ENCODE data around the gene ADRB2. TPM values are rescaled to one million over a fixed set of nuclear protein-coding genes. Genes with fewer than 3 reads are reported as not detected.

Gene ADRB2
- total RNA-seq, 4 donors from 2014 or later, result 2.8 to 11.8 (median 4.5) TPM

- Histone ChIP-seq H3K36me3 (no peaks in the 10 kb centered on the region), H3K4me3 (no peak overlapping the region), H3K27me3 (no peaks in the 10 kb centered on the region), H3K27ac (no peak overlapping the region), H3K4me1 (no peaks in the 10 kb centered on the region), H3K9me3 (no peaks in the 10 kb centered on the region)
- TF ChIP-seq CTCF (IDR thresholded peaks at IDR 0.05), result no peak
- no peak for TF ChIP-seq POLR2AphosphoS5 (IDR thresholded peaks at IDR 0.05)
- no peak for TF ChIP-seq POLR2A (IDR thresholded peaks at IDR 0.05)
- no peak for TF ChIP-seq EP300 (IDR thresholded peaks at IDR 0.05)
- no peak for ATAC-seq
- WGBS, 2 donors (ENCODE audit: low coverage in 1 of 2), result 100% methylated on average over 1 of the region's 2 CpGs; no CpG with 5 or more reads in 1 of the 2 donors
These were observed 31.1 kb downstream of the ADRB2 start for GRCh38 chr5:148857474-148857873.

- no peaks in the 10 kb centered on the region for H3K36me3 ChIP-seq
These were observed 31.7 kb downstream of the ADRB2 start for GRCh38 chr5:148858106-148858505.

GRCh38 chr5:148858547-148858946, 32.1 kb downstream of the ADRB2 start:
- TF ChIP-seq POLR2AphosphoS5 (IDR thresholded peaks at IDR 0.05), result no peak
- TF ChIP-seq CTCF (IDR thresholded peaks at IDR 0.05), result no peak
- TF ChIP-seq POLR2A (IDR thresholded peaks at IDR 0.05), result no peak
- TF ChIP-seq EP300 (IDR thresholded peaks at IDR 0.05), result no peak
- Histone ChIP-seq H3K27ac (peak overlapping the region in 1 of 4 donors; percentile 11), H3K36me3 (no peaks in the 10 kb centered on the region), H3K9me3 (no peaks in the 10 kb centered on the region), H3K27me3 (no peaks in the 10 kb centered on the region), H3K4me3 (no peak overlapping the region), H3K4me1 (peaks cover 0 to 1% (median 0%) of the 10 kb centered on the region in 3 donors)
- WGBS, 2 donors (ENCODE audit: low coverage in 1 of 2), result 72 to 81% methylated on average over 5 of the region's 6 CpGs
- no peak for ATAC-seq

More at GRCh38 chr5:148858106-148858505, 31.7 kb downstream of the ADRB2 start:
- Histone ChIP-seq H3K4me3 (no peak overlapping the region), H3K27me3 (no peaks in the 10 kb centered on the region), H3K27ac (no peak overlapping the region), H3K4me1 (no peaks in the 10 kb centered on the region), H3K9me3 (no peaks in the 10 kb centered on the region)
- TF ChIP-seq EP300 (IDR thresholded peaks at IDR 0.05) (no peak), CTCF (IDR thresholded peaks at IDR 0.05) (no peak), POLR2AphosphoS5 (IDR thresholded peaks at IDR 0.05) (no peak), POLR2A (IDR thresholded peaks at IDR 0.05) (no peak)
- 81 to 82% methylated on average over 2 of the region's 2 CpGs for WGBS, 2 donors (ENCODE audit: low coverage in 1 of 2)
- ATAC-seq, result no peak

- H3K4me3 ChIP-seq, result no peak overlapping the region
- TF ChIP-seq EP300 (IDR thresholded peaks at IDR 0.05) (no peak), POLR2AphosphoS5 (IDR thresholded peaks at IDR 0.05) (no peak), POLR2A (IDR thresholded peaks at IDR 0.05) (no peak), CTCF (IDR thresholded peaks at IDR 0.05) (no peak)
- no peak for ATAC-seq
- no peaks in the 10 kb centered on the region for H3K36me3 ChIP-seq
- H3K9me3 ChIP-seq, result no peaks in the 10 kb centered on the region
- WGBS, 2 donors (ENCODE audit: low coverage in 1 of 2), result 86 to 94% methylated on average over 2 of the region's 2 CpGs
- no peak overlapping the region for H3K27ac ChIP-seq
- H3K27me3 ChIP-seq, result no peaks in the 10 kb centered on the region
- H3K4me1 ChIP-seq, result peaks cover 4 to 11% (median 6%) of the 10 kb centered on the region in 3 donors
These were observed 33.3 kb downstream of the ADRB2 start for GRCh38 chr5:148859703-148860102.

GRCh38 chr5:148860599-148860998, 34.2 kb downstream of the ADRB2 start:
- H3K4me3 ChIP-seq, result no peak overlapping the region
- 43 to 64% methylated on average over 4 to 5 of the region's 5 CpGs for WGBS, 2 donors (ENCODE audit: low coverage in 1 of 2)
- no peaks in the 10 kb centered on the region for H3K36me3 ChIP-seq
- no peak for TF ChIP-seq CTCF (IDR thresholded peaks at IDR 0.05)
- no peak for TF ChIP-seq EP300 (IDR thresholded peaks at IDR 0.05)
- no peak for TF ChIP-seq POLR2AphosphoS5 (IDR thresholded peaks at IDR 0.05)
- no peak for TF ChIP-seq POLR2A (IDR thresholded peaks at IDR 0.05)
- H3K27ac ChIP-seq, result no peak overlapping the region
- H3K4me1 ChIP-seq, result peaks cover 4 to 14% (median 6%) of the 10 kb centered on the region in 3 donors
- H3K27me3 ChIP-seq, result no peaks in the 10 kb centered on the region
- ATAC-seq, result no peak
- no peaks in the 10 kb centered on the region for H3K9me3 ChIP-seq

Measured in gastroesophageal sphincter (tissue), 4 donors.